ENCODE results near the gene NOS3. TPM values are rescaled to one million over a fixed set of nuclear protein-coding genes. Genes with fewer than 3 reads are reported as not detected.
A peak's percentile ranks its signal among the peaks of the same experiment; 100 is the strongest.

The NOS3 gene
- total and polyA plus RNA-seq, 9 of the 15 experiments (the other 6 are each of a cell fraction or from before 2014, with no cell fraction given): 1.1 to 121 (median 23.6) TPM

- TF ChIP-seq MBD2 (IDR thresholded peaks at IDR 0.05; ENCODE audit: borderline replicate concordance, low read depth) (peak; percentile 94), MTF1 (CRISPR knock-in tag; IDR thresholded peaks at IDR 0.05; ENCODE audit: borderline replicate concordance) (no peak), ZKSCAN8 (CRISPR knock-in tag; IDR thresholded peaks at IDR 0.05) (no peak), ZNF444 (CRISPR knock-in tag; IDR thresholded peaks at IDR 0.05) (no peak), ZNF143 (CRISPR knock-in tag; IDR thresholded peaks at IDR 0.05) (peak; percentile 99), ZNF780A (CRISPR knock-in tag; IDR thresholded peaks at IDR 0.05) (no peak), VEZF1 (CRISPR knock-in tag; IDR thresholded peaks at IDR 0.05) (peak; percentile 71), CBX5 (IDR thresholded peaks at IDR 0.05; ENCODE audit: borderline replicate concordance, low read depth) (no peak), CEBPG (CRISPR knock-in tag; IDR thresholded peaks at IDR 0.05) (no peak), CEBPG (tag; conservative IDR thresholded peaks at IDR 0.05 in 1 of 2, IDR thresholded peaks at IDR 0.05 in 1 of 2) (no peak), ZNF77 (CRISPR knock-in tag; IDR thresholded peaks at IDR 0.05) (no peak), ZNF583 (CRISPR knock-in tag; IDR thresholded peaks at IDR 0.05) (no peak), ZNF324 (CRISPR knock-in tag; IDR thresholded peaks at IDR 0.05) (no peak), ZNF124 (CRISPR knock-in tag; IDR thresholded peaks at IDR 0.05) (no peak), YBX1 (IDR thresholded peaks at IDR 0.05) (no peak), POLR2B (IDR thresholded peaks at IDR 0.05; ENCODE audit: low read depth, partially characterized antibody) (no peak), SAFB (IDR thresholded peaks at IDR 0.05; ENCODE audit: borderline replicate concordance, low read depth, low read length) (no peak), HEY1 (CRISPR knock-in tag; IDR thresholded peaks at IDR 0.05; ENCODE audit: borderline replicate concordance) (no peak)
- TF ChIP-seq, protein P1, sequence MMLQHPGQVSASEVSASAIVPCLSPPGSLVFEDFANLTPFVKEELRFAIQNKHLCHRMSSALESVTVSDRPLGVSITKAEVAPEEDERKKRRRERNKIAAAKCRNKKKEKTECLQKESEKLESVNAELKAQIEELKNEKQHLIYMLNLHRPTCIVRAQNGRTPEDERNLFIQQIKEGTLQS (IDR thresholded peaks at IDR 0.05): peak; percentile 53; the same call in 1 of the 2 replicates
- TF ChIP-seq, protein P1 (CRISPR knock-in tag; conservative IDR thresholded peaks at IDR 0.05): no peak
- TF ChIP-seq, protein P2, sequence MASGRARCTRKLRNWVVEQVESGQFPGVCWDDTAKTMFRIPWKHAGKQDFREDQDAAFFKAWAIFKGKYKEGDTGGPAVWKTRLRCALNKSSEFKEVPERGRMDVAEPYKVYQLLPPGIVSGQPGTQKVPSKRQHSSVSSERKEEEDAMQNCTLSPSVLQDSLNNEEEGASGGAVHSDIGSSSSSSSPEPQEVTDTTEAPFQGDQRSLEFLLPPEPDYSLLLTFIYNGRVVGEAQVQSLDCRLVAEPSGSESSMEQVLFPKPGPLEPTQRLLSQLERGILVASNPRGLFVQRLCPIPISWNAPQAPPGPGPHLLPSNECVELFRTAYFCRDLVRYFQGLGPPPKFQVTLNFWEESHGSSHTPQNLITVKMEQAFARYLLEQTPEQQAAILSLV (tag; IDR thresholded peaks at IDR 0.05): no peak
- TF ChIP-seq, protein P3, sequence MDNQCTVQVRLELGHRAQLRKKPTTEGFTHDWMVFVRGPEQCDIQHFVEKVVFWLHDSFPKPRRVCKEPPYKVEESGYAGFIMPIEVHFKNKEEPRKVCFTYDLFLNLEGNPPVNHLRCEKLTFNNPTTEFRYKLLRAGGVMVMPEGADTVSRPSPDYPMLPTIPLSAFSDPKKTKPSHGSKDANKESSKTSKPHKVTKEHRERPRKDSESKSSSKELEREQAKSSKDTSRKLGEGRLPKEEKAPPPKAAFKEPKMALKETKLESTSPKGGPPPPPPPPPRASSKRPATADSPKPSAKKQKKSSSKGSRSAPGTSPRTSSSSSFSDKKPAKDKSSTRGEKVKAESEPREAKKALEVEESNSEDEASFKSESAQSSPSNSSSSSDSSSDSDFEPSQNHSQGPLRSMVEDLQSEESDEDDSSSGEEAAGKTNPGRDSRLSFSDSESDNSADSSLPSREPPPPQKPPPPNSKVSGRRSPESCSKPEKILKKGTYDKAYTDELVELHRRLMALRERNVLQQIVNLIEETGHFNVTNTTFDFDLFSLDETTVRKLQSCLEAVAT (IDR thresholded peaks at IDR 0.05): no peak
- TF ChIP-seq, protein P4, sequence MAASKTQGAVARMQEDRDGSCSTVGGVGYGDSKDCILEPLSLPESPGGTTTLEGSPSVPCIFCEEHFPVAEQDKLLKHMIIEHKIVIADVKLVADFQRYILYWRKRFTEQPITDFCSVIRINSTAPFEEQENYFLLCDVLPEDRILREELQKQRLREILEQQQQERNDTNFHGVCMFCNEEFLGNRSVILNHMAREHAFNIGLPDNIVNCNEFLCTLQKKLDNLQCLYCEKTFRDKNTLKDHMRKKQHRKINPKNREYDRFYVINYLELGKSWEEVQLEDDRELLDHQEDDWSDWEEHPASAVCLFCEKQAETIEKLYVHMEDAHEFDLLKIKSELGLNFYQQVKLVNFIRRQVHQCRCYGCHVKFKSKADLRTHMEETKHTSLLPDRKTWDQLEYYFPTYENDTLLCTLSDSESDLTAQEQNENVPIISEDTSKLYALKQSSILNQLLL (CRISPR knock-in tag; IDR thresholded peaks at IDR 0.05; ENCODE audit: borderline replicate concordance): no peak
Measured at GRCh38 chr7:150992833-150993302, 2.1 kb downstream of the NOS3 start (continued).

All from K562 (cell line).